Smooth muscle cell (in vitro differentiated cells): ENCODE measurements around the gene SPTLC2. TPM values are rescaled to one million over a fixed set of nuclear protein-coding genes. Genes with fewer than 3 reads are reported as not detected.
A peak's percentile ranks its signal among the peaks of the same experiment; 100 is the strongest.

Experiments used
- DNase-seq: peaks from one replicate; lab custom pipeline; 2025; ENCODE audit not compliant: unreplicated experiment; lab: John Stamatoyannopoulos, UW
- H2AFZ ChIP-seq: fragments of 200-600 bp; sonication (generic); 2 replicates; pipeline ENCODE4 v1.6.0; 2016; ENCODE audit warnings: antibody characterized with exemption, low read depth, mild to moderate bottlenecking
- H3F3A ChIP-seq: fragments of 200-600 bp; sonication (generic); 2 replicates; pipeline ENCODE4 v1.6.0; 2017; ENCODE audit warnings: antibody characterized with exemption, low read depth
- H3K27ac ChIP-seq: fragments of 200-600 bp; sonication (generic); 2 replicates; pipeline ENCODE4 v1.5.1; 2016; ENCODE audit warnings: low read depth, mild to moderate bottlenecking
- H3K27me3 ChIP-seq: fragments of 200-600 bp; sonication (generic); 2 replicates; pipeline ENCODE4 v1.6.1; 2016; ENCODE audit warnings: low read depth, mild to moderate bottlenecking
- H3K36me3 ChIP-seq: fragments of 200-600 bp; sonication (generic); 2 replicates; pipeline ENCODE4 v1.5.1; 2016; ENCODE audit warnings: low read depth
- H3K4me1 ChIP-seq: fragments of 200-600 bp; sonication (generic); 2 replicates; pipeline ENCODE4 v1.5.1; 2016; ENCODE audit warnings: low read depth
- H3K4me2 ChIP-seq: fragments of 200-600 bp; sonication (generic); 2 replicates; pipeline ENCODE4 v1.6.0; 2016; ENCODE audit warnings: mild to moderate bottlenecking
- H3K4me3 ChIP-seq: fragments of 200-600 bp; sonication (generic); 2 replicates; pipeline ENCODE4 v1.5.1; 2016; ENCODE audit warnings: mild to moderate bottlenecking
- H3K79me2 ChIP-seq: fragments of 200-600 bp; sonication (generic); 2 replicates; pipeline ENCODE4 v1.6.0; 2016; ENCODE audit warnings: low read depth, mild to moderate bottlenecking
- H3K9ac ChIP-seq: fragments of 200-600 bp; sonication (generic); 2 replicates; pipeline ENCODE4 v1.6.0; 2016; ENCODE audit warnings: low read depth
- H3K9me3 ChIP-seq: fragments of 200-600 bp; sonication (generic); replicated peaks from 2 replicates; pipeline ENCODE4 v1.5.1; 2016; ENCODE audit warnings: low read depth
- H4K20me1 ChIP-seq: fragments of 200-600 bp; sonication (generic); 2 replicates; pipeline ENCODE4 v1.6.0; 2016; ENCODE audit warnings: low read depth
- CTCF ChIP-seq: fragments of 200-600 bp; sonication (generic); IDR thresholded peaks from 2 replicates; pipeline ENCODE4 v1.5.1; 2017; ENCODE audit warnings: borderline replicate concordance, mild to moderate bottlenecking, antibody characterized with exemption; ENCODE audit not compliant: insufficient read depth, poor library complexity, severe bottlenecking
- WGBS: methylation state at CpG from one replicate; pipeline ENCODE4 v1.1.7; 2016; ENCODE audit warnings: low lambda C conversion rate; 5-methylcytosine and 5-hydroxymethylcytosine counted together
- polyA plus RNA-seq: library from polyadenylated mRNA; unstranded; fragments of >200 nt; fragmentation: Nextera tagmentation; extraction: Ambion mirVana; gene quantifications from 2 replicates; pipeline ENCODE4 v1.2.1, GENCODE V29; 2016
- total RNA-seq: library from RNA; depleted of rRNA; stranded (reverse); fragments of >200 nt; gene quantifications from 2 replicates; pipeline ENCODE4 v1.2.3, GENCODE V29; 2014

SPTLC2 gene
- total and polyA plus RNA-seq, 2 experiments from 2014 or later, result 23.4 to 24.8 TPM

GRCh38 chr14:77613201-77613600, 3.2 kb downstream of the SPTLC2 start:
- Histone ChIP-seq H3K27me3 (no peaks in the 10 kb centered on the region), H2AFZ (no peak overlapping the region), H3K27ac (peak overlapping the region; percentile 36), H4K20me1 (peaks cover 68% of the 10 kb centered on the region), H3K79me2 (peaks cover 76% of the 10 kb centered on the region), H3F3A (peaks cover 9% of the 10 kb centered on the region), H3K9me3 (no peaks in the 10 kb centered on the region), H3K9ac (no peak overlapping the region), H3K4me1 (peaks cover 18% of the 10 kb centered on the region), H3K4me3 (no peak overlapping the region), H3K36me3 (no peaks in the 10 kb centered on the region), H3K4me2 (peak overlapping the region; percentile 72)
- DNase-seq, result no peak
- TF ChIP-seq CTCF, result no peak
- 48% methylated on average over 1 of the region's 1 CpG for WGBS

- H3K9ac ChIP-seq, result peak overlapping the region; percentile 44
- H3K27me3 ChIP-seq, result no peaks in the 10 kb centered on the region
- peaks cover 18% of the 10 kb centered on the region for H3K4me1 ChIP-seq
- H4K20me1 ChIP-seq, result peaks cover 79% of the 10 kb centered on the region
- 75% methylated on average over 2 of the region's 2 CpGs for WGBS
- peak overlapping the region; percentile 71 for H3K27ac ChIP-seq
- peak overlapping the region; percentile 72 for H3K4me2 ChIP-seq
- no peak for TF ChIP-seq CTCF
- peak overlapping the region; percentile 19 for H3K4me3 ChIP-seq
- DNase-seq, result no peak
- H3K36me3 ChIP-seq, result no peaks in the 10 kb centered on the region
- no peak overlapping the region for H2AFZ ChIP-seq
- H3F3A ChIP-seq, result peaks cover 4% of the 10 kb centered on the region
- peaks cover 87% of the 10 kb centered on the region for H3K79me2 ChIP-seq
- no peaks in the 10 kb centered on the region for H3K9me3 ChIP-seq
Measured at GRCh38 chr14:77612011-77612620, 4.3 kb downstream of the SPTLC2 start.

- Histone ChIP-seq H3K4me2 (no peak overlapping the region), H3K4me3 (no peak overlapping the region)
- WGBS, result 72% methylated on average over 3 of the region's 3 CpGs
Measured at GRCh38 chr14:77610553-77610952, 5.9 kb downstream of the SPTLC2 start.

More at GRCh38 chr14:77610553-77610952, 5.9 kb downstream of the SPTLC2 start:
- H3K27ac ChIP-seq, result no peak overlapping the region
- H3K79me2 ChIP-seq, result peaks cover 100% of the 10 kb centered on the region
- H3K9me3 ChIP-seq, result no peaks in the 10 kb centered on the region
- H3K36me3 ChIP-seq, result no peaks in the 10 kb centered on the region
- no peak for TF ChIP-seq CTCF
- H3K27me3 ChIP-seq, result no peaks in the 10 kb centered on the region
- H3K9ac ChIP-seq, result no peak overlapping the region
- no peak for DNase-seq
- H4K20me1 ChIP-seq, result peaks cover 95% of the 10 kb centered on the region
- peaks cover 4% of the 10 kb centered on the region for H3F3A ChIP-seq
- peaks cover 18% of the 10 kb centered on the region for H3K4me1 ChIP-seq
- no peak overlapping the region for H2AFZ ChIP-seq
